HG03469 (cell line): Measurements from ENCODE around the gene MEN1.
A peak's percentile ranks its signal among the peaks of the same experiment; 100 is the strongest.

ENCODE experiments used
- ATAC-seq: cut with Tn5 transposase; IDR thresholded peaks from one replicate; pipeline ENCODE4 v1.9.1; 2021; ENCODE audit warnings: mild to moderate bottlenecking, moderate library complexity, moderate number of reproducible peaks; ENCODE audit not compliant: unreplicated experiment

MEN1 gene

GRCh38 chr11:64810271-64810890 is at the start of gene MEN1:
MEN1 (minus strand) TSS chr11:64810551; CDS start chr11:64810109, 442 bp downstream.
- ATAC-seq = no peak

- peak; percentile 49 for ATAC-seq
Observed at GRCh38 chr11:64859542-64860414, 49.4 kb upstream of the MEN1 start.

GRCh38 chr11:64858467-64859263 is 48.3 kb upstream of the MEN1 start:
- ATAC-seq = no peak

- no peak for ATAC-seq
Observed at GRCh38 chr11:64857485-64857884, 47.1 kb upstream of the MEN1 start.

GRCh38 chr11:64856382-64857227 is 46.3 kb upstream of the MEN1 start:
- ATAC-seq = no peak

- no peak for ATAC-seq
Observed at GRCh38 chr11:64855596-64856304, 45.4 kb upstream of the MEN1 start.

GRCh38 chr11:64854534-64855502 is 44.5 kb upstream of the MEN1 start:
- no peak for ATAC-seq

GRCh38 chr11:64854157-64854533 is 43.8 kb upstream of the MEN1 start:
- no peak for ATAC-seq

GRCh38 chr11:64853709-64854108 is 43.4 kb upstream of the MEN1 start:
- no peak for ATAC-seq

GRCh38 chr11:64852804-64853509 is 42.6 kb upstream of the MEN1 start:
- ATAC-seq = no peak

- ATAC-seq = no peak
Observed at GRCh38 chr11:64851831-64852351, 41.5 kb upstream of the MEN1 start.

- ATAC-seq = peak; percentile 51
Observed at GRCh38 chr11:64850979-64851567, 40.7 kb upstream of the MEN1 start.

- ATAC-seq = no peak
Observed at GRCh38 chr11:64849598-64850356, 39.4 kb upstream of the MEN1 start.

- no peak for ATAC-seq
Observed at GRCh38 chr11:64848826-64849597, 38.7 kb upstream of the MEN1 start.

- ATAC-seq = no peak
Observed at GRCh38 chr11:64848214-64848825, 38.0 kb upstream of the MEN1 start.
